HuH-7.5 (cell line): ENCODE measurements around the gene FBLN7.
"Not testable (repeated sequence)": the region's sequence is repeated elsewhere in the genome, so short reads cannot be mapped to it uniquely, and the experiment has no call there.

ENCODE experiments used
- DNase-seq: peaks from one replicate; pipeline ENCODE4 v3.0.0; 2011; ENCODE audit warnings: low spot score

FBLN7 gene, protein sequence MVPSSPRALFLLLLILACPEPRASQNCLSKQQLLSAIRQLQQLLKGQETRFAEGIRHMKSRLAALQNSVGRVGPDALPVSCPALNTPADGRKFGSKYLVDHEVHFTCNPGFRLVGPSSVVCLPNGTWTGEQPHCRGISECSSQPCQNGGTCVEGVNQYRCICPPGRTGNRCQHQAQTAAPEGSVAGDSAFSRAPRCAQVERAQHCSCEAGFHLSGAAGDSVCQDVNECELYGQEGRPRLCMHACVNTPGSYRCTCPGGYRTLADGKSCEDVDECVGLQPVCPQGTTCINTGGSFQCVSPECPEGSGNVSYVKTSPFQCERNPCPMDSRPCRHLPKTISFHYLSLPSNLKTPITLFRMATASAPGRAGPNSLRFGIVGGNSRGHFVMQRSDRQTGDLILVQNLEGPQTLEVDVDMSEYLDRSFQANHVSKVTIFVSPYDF

DNA sequence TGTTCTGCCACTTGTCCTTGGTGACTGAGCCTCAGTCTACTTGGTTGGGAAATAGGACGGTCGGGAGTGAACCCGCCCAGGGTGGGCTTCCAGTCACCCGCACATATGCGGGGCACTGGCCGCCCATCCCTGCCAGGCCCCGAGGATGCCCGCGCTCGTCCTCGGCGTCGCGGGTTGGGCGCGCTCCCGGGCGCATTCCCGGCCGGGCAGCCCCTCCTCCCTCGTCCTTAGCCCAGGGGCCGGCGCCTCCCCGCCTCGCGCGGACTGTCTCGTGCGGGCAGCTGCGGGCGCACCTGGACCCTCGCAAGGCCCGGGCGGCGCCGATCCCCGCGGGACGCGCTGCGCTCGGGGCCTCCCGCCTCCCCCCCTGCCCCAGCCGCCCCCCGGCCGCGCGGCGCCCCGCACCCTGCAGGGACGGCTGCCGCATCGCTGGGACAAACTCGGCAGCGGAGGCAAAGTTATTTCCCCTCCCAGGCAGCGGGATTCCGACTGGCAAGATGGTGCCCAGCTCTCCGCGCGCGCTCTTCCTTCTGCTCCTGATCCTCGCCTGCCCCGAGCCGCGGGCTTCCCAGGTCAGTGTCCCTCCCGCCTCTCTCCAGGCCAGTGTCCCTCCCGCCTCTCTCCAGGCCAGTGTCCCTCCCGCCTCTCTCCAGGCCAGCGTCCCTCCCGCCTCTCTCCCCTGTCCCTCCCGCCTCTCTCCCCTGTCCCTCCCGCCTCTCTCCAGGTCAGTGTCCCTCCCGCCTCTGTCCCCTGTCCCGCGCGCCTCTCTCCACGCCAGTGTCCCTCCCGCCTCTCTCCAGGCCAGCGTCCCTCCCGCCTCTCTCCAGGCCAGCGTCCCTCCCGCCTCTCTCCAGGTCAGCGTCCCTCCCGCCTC, at the start of gene FBLN7:
FBLN7 (plus strand) TSS at position 227 of the 874 bp plus-strand sequence; CDS start at position 498, 271 bp downstream.
- no peak for DNase-seq

DNA sequence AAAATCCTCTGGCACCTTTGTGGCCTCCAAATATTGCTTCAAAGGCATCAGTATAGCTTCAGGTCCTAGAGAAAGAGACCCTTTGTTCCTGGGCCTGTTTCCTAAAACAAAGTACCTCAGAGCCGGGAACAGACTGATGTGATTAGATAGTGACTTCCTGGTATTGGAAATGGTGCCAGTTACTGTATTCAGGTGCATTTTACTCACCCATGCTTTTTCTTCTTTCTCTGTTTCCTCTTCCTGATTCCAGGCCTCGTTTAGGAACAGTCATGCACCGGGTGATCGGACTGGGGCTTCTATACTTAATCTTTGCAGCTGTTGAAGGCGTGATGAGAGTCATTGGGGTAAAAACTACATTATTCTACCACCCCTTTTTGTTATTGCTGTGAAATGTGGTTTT, 48.8 kb upstream of the FBLN7 start:
- DNase-seq: no peak

DNA sequence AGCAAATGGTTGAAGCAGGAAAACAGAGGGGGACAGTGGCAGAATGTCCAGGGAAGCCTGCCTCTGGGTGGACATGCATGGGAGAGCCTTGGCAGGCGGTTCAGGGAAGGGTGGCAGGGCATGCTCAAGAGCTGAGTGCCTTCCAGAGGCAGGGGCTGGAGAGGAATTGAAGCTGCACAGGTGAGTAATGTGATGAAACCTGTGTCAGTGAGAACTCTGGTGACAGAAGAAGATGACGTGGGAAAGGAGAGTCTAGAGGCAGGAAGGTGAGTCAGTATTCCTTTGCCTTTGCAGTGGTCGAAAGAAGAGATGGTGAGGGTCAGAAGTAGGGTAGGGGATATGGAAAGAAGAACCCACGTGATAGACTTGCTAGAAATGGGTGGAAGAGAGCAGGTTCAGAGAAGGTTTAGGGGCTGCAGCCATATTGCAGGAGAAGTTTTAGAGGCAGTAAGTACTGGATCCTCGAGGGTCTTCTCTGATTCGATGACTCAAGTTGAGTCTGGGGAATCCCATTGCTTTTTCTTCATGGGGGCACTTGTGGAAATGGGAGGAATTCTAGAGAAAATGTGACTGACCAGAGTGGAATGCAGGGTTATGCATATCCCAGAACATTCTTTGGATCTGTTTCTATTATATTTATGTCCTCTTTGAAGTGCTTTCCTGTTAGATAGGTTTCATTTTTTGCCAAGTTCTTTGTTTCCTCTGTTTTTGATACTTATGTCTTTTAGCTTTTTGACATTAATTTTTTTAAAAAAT, 45.7 kb upstream of the FBLN7 start:
- no peak for DNase-seq

DNA sequence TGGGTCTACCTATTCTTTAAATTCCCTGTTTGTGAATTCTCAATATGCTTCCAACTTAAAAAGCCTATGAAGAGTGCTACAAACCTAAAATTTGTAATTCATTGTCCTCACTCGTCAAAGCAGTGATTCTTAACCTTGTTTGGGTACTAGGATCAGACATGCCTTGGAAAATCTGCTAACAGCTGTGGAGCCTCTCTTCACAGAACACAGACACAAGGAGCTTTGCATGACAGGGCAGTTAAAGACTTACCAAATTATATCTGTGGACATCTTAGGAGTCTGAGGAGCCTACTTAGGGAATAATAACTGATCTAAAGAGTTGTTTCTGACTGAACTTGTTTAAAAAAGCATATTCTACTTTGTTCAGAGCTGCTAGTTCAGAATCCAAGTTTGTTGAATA, 45.0 kb upstream of the FBLN7 start:
- DNase-seq: no peak

DNA sequence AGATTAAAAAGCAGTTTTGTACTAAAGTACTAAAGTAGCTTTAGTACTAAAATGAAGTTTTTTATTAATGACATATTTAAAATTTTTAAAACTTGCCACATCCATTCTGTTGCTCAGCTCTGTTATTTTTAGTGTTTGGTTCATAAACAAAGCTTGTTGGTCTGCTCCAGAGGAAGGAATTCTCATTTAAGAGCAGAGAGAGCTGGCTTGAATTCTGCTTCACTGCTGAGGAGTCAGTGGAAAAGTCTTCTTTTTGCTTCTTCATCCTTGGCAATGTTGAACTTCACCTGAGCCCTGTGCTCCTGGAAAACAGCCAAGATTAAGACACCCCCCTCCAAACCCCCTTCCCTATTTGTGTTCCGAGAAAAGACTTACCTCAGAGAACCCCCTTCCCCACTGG, 42.5 kb upstream of the FBLN7 start:
- no peak for DNase-seq

DNA sequence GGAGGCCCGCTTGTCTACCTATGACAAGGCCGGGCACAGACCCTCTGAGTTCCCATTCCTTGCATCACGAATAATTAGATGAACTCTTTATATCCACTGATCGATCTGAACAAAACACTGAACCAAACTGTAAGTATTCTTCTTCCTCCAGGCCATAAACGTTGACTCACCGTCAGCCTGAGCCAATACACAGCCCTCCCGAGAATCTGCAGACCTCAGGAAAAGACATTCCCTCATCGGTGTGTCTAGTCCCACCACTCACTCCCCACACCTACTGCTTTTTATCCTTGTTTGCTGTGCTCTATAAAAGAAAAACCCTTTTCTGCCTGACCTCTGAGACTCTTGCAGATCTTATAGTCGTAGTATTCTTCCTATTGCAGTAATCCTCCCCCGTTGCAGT, 42.1 kb upstream of the FBLN7 start:
- no peak for DNase-seq

DNA sequence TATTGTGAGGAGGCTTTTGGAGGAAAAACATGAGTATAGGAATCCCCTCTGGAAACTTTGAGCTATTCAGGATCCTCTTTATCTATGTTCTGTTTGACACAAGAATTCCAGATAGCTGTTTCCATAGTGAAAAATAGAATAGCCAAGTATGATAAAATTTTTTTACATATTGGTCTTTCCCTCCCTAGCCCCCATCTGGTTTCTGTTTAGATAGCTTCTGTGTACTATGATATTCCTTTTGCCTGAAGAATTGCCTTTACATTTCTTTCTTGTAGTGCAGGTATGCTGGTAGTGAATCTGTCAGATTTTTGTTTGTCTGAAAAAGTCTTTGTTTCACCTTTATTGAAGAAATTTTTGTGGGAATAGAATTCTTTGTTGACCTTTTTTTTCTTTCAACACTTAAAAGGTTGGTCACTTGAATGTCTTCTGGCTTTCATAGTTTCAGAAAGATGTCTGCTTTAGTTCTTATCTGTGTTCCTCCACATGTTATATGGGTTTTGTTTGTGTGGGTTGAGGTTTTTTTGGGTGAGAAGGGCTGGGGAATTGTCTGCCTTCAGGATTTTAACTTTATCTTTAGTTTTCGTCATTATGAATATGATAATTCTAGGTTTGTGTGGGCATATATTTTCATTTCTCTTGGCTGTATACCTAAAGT, 29.9 kb upstream of the FBLN7 start:
- DNase-seq: no peak

DNA sequence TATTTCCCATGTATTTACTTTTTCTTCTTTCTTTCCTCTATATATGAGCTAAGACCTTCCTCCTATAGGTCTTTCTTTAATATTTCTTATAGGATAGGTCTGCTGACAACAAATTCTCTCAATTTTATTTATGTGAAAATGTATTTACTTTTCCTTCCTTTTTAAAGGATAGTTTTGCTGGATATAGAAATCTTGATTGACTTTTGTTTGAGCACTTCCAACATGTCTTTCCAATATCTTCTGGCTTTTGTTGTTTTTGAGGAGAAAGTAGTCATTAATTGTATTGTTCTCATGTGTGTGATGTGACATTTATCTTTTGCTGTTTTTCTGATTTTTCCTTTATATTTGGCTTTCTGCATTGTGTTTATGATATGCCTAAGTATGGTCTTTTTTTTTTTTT, 28.9 kb upstream of the FBLN7 start:
- DNase-seq: no peak

DNA sequence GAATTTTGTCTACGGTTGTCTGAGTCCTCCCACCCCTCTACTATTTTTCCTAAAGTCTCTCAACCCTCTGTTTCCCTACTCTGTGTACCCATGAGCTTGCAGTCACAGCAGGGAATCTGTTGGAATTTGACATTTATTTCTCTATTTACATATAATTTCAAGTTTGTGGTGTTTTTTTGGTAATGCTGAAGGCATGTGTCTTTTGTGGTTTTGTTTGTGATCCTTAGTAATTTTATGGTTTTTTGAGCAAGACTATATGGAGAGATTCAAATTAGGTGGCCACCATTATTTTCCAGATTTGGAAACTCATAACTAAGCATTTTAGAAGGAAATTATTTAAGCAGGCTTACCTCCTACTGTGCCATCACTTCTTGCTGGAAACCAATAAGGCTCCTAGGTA, 27.2 kb upstream of the FBLN7 start:
- no peak for DNase-seq

DNA sequence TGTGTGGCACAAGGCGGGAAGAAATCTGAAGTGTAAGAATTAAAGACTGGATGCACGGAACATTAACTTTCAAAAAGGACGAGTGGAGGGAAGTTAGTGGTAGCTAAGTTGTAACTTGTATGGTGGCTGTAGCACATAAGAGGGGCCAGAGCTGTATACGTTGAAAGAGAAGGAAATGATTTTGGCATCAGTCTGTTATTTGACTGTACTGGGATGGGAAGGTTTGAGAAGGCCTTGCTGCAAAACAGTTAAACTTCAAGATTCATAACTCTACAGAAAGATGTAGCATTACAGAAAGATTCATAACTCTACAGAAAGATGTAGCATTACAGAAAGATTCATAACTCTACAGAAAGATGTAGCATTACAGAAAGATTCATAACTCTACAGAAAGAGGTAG, 24.8 kb upstream of the FBLN7 start:
- DNase-seq: not testable (repeated sequence)

DNA sequence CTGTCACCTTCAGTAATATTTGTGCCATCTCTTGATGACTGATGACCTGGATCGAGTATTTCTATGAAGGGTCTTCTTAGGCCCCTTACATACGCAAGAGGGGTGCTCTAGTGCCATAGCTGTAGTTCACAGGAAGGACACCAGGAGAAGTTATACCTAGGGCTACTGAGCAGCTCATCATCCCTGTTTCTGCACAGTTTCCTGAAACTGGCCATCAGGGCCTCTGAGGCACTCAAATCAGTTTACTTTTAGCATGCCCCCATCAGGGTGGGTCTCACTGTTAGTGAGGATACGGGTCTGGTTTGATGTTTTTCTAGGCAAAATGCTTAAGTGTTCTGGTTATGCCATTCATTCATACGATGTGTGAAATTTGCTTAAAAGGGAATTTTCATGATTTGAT, 20.0 kb upstream of the FBLN7 start:
- no peak for DNase-seq

DNA sequence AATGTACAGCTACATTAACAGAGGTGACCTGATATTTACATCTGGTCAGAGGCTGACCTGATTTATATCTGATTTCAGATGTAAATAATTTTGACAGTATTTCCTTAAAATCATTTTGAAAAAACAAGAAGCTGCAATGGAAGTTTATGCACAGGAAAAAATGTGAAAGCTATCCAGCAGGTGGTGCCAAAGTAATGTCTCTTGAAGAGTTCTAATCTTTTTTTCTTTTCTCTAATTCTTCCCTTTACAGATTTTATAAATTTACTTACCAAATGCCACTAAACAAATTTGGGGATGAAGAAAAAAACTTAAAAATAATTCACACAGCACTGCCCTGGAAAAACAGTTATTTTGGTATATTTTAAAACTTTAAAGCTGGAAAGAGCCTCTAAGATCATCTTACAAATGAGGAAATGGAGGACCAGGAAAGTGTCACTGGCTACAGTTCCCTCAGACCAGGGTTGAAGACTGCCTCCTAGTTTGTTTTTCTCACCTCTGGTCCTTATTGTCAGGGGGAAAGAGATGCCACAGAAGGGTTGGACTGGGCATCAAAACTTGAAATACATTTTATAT, 16.4 kb upstream of the FBLN7 start:
- no peak for DNase-seq

DNA sequence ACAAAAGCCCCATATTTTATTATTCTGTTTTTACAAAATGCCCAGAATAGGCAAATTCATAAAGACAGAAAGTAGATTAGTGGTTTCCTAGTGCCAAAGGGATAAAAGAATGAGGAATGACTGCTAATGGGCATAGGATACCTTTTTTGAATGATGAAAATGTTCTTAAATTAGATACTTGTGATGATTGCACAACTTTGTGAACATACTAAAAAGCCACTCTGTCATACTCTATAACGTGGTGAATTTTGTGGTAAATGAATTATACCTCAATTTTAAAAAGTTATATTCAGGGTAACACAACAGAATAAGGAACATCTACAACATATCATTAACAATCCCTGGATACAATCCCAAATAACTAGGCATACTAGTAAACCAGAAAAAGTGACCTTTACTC, 9.1 kb upstream of the FBLN7 start:
- DNase-seq: no peak

DNA sequence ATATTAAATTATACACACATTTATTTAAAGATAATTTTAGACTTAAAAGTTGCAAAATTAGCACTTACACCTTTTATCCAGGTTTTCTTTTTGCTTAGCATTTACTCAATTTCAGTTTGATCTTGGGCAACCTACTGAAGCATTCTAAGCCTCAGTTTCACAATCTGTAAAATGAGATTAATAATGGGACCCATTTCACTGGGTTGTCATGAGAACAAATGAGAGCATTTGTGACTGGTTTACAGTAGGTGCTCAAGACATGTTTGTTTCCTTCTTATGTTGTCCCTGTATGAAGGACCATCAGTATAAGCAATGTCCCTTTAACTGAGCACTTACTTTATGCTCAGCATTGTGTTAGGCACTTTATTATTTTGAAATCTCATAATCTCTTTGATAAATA, 4.8 kb upstream of the FBLN7 start:
- DNase-seq: no peak

DNA sequence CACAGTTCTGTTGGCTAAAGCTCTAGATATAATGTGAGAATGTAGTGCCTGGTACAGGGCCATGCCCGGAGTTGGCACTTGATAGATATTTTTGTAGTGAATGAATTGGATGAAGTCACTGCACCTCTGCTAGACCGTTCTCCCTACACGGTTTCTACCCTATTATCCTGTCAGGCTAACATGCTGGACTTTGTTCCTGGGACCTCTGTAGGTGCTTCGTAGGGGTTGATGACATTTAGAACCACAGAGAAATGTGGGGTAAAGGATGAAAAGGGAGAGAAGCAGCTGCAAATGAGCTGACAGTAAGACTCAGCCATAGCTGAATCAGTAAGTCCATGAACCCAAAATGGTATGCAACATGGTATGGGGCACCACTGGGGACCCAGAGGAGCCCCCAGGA, 4.1 kb upstream of the FBLN7 start:
- no peak for DNase-seq

DNA sequence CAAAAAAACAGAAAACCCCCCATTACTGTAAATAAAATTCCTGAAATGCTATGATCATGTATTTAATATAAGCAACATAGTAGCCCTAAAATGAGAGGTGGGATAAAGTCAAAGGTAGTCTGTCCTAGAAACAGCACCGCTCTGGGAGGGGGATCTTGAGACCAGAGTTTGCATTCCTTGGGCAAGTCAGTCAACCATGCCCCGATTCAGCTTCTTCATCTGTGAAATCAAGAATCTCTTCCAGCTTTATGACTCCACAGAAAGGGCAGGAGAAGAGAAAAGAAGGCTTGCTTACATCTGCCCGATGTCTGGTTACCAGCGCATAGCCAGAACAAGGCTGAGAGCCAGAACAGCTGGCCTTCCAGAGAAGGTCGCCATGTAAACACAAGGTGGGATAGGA, 2.1 kb upstream of the FBLN7 start:
- DNase-seq: no peak

DNA sequence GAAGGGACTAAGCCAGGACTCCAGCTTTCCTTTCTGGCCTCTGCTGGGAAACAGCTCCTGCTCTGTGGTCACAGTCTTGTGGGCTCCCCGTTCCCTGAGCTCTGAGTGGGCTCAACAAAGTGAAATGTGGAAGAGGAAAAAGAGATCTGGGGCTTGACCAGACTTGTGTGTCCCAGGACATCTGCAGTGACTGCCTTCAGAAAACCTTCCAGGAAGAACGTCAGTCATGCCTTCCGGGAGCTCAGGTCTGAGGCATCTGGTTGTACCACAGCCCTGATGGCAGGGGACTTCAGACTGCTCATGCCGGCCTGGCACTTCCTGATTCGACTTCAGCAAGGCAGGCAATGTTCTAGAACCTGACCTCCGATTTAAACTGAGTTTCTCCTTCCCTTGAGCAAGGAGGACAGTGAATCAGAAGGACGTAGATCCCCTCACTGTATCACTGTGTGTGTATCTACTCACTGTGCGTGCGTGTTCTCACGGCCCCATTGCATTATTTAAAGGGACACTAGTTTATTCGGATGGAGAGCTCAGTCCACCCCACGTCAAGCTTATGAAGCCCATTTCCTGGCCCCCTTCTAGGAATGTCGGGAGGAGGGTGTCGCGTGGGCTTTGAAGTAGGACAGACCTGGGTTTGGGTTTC, 548 bp upstream of the FBLN7 start:
- DNase-seq: no peak

DNA sequence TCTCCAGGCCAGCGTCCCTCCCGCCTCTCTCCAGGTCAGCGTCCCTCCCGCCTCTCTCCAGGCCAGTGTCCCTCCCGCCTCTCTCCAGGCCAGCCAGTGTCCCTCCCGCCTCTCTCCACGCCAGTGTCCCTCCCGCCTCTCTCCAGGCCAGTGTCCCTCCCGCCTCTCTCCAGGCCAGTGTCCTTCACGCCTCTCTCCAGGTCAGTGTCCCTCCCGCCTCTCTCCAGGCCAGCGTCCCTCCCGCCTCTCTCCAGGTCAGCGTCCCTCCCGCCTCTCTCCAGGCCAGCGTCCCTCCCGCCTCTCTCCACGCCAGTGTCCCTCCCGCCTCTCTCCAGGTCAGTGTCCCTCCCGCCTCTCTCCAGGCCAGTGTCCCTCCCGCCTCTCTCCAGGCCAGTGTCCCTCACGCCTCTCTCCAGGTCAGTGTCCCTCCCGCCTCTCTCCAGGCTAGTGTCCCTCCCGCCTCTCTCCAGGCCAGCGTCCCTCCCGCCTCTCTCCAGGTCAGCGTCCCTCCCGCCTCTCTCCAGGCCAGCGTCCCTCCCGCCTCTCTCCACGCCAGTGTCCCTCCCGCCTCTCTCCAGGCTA, 939 bp downstream of the FBLN7 start:
- DNase-seq: not testable (repeated sequence)

DNA sequence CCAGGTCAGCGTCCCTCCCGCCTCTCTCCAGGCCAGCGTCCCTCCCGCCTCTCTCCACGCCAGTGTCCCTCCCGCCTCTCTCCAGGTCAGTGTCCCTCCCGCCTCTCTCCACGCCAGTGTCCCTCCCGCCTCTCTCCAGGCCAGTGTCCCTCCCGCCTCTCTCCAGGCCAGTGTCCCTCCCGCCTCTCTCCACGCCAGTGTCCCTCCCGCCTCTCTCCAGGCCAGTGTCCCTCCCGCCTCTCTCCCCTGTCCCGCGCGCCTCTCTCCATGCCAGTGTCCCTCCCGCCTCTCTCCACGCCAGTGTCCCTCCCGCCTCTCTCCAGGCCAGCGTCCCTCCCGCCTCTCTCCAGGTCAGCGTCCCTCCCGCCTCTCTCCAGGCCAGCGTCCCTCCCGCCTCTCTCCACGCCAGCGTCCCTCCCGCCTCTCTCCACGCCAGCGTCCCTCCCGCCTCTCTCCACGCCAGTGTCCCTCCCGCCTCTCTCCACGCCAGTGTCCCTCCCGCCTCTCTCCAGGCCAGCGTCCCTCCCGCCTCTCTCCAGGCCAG, 1.5 kb downstream of the FBLN7 start:
- not testable (repeated sequence) for DNase-seq

DNA sequence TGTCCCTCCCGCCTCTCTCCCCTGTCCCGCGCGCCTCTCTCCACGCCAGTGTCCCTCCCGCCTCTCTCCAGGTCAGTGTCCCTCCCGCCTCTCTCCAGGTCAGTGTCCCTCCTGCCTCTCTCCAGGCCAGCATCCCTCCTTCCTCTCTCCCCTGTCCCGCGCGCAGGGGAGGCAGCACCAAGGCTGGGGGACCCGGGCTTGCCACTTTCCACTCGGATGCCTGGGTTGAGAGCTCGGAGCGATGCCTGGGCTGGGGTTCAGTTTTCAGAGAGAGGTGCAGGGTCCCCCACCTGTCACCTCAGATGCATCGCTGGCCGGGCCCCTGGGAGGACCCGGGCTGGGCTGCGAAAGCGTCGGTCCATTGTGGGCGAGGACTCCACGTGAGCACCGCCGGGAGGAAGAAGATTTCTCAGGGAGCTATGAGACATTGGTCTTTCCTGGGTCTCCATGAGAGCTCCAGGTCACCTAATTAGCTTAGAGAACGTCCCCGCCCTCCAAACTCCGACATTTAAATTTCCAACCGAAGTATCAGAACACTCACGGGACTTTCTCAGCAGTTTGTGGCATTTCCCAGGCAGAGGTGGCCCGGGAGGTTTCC, 2.1 kb downstream of the FBLN7 start:
- no peak for DNase-seq
